Measurements from ENCODE around the gene GBP7.

GBP7 gene

DNA sequence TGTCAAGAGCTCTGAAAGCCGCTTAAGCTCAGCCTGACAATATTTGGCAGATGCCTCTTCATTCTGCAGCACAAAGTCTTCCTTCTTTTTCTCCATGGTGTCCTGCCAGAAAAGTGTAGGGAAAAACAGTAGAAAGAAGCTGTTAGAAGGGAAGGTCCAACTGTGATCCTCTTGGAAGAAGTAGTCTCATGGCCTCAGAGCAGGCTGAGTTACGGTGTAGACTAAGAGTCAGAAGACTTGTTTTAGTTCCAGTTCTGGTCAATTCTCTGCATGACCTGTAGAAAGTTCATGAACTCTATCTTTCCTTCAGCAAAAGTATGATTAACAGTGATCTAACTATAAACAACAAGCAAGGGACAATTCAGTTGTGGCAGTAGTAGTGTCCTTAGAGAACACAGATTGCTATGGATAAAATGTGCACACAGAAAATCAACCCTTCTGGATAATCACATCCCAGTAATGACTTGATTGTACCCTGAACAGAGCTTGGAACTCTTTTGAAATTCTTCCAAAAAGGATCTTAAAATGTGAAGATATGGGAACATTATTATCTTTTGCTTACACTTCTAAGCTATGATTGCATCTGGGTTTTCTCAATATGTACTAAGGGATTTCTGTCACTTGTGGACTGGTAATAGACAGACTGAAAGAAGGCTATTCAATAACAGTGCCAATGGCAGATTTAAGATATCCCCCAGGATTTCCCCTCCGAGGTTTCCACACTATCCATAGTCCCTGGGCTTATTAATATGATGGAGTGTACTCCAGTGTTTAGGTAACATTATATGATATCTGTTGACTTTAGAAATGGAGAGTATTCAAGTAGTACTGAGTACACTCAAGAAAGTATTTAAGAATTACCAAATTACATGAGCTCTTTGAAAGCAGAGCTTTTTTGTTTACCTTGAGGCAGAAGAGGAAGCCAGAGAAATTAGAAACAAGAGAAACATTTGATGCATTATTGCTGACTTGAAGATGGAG, 27.8 kb downstream of the GBP7 start:
- no peak overlapping the region for H2AFZ ChIP-seq (ENCODE audit: low read depth)
- H3K79me2 ChIP-seq (ENCODE audit: insufficient read depth, low read depth) = no peaks in the 10 kb centered on the region
- H3K4me2 ChIP-seq = no peak overlapping the region
- H3K4me1 ChIP-seq (ENCODE audit: low read depth, poor library complexity, severe bottlenecking) = no peaks in the 10 kb centered on the region
- no peak overlapping the region for H3K4me3 ChIP-seq (IDR thresholded peaks at IDR 0.05; ENCODE audit: insufficient read depth, low read depth, low read length)
- H3K27me3 ChIP-seq (ENCODE audit: insufficient read depth, low read depth) = no peaks in the 10 kb centered on the region
- H3K27ac ChIP-seq = no peak overlapping the region
- no peaks in the 10 kb centered on the region for H4K20me1 ChIP-seq (ENCODE audit: insufficient read depth)
- H3K36me3 ChIP-seq (ENCODE audit: insufficient read depth) = no peaks in the 10 kb centered on the region
- no peak overlapping the region for H3K9ac ChIP-seq
- TF ChIP-seq, protein P1, sequence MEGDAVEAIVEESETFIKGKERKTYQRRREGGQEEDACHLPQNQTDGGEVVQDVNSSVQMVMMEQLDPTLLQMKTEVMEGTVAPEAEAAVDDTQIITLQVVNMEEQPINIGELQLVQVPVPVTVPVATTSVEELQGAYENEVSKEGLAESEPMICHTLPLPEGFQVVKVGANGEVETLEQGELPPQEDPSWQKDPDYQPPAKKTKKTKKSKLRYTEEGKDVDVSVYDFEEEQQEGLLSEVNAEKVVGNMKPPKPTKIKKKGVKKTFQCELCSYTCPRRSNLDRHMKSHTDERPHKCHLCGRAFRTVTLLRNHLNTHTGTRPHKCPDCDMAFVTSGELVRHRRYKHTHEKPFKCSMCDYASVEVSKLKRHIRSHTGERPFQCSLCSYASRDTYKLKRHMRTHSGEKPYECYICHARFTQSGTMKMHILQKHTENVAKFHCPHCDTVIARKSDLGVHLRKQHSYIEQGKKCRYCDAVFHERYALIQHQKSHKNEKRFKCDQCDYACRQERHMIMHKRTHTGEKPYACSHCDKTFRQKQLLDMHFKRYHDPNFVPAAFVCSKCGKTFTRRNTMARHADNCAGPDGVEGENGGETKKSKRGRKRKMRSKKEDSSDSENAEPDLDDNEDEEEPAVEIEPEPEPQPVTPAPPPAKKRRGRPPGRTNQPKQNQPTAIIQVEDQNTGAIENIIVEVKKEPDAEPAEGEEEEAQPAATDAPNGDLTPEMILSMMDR (conservative IDR thresholded peaks at IDR 0.05; ENCODE audit: low read depth, low read length) = no peak

DNA sequence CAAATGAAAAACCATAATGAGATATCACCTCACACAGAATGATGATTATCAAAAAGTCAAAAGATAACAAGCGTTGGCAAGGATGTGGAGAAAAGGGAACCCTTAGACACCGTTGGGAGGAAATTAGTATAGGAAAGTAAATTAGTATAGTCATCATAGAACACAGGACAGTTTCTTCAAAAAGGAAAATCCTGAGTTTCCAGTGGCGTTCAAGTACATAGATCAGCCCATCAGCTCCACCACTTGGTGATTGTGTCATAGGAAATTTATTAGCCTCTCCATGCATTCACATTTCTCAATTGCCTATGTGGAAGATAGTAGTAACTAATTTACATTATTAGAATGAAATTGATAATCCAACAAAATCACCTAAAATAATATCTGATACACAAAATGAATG, 29.1 kb downstream of the GBP7 start:
- Histone ChIP-seq H3K4me2 (no peak overlapping the region), H3K4me1 (ENCODE audit: low read depth, poor library complexity, severe bottlenecking) (no peaks in the 10 kb centered on the region), H3K4me3 (IDR thresholded peaks at IDR 0.05; ENCODE audit: insufficient read depth, low read depth, low read length) (no peak overlapping the region), H4K20me1 (ENCODE audit: insufficient read depth) (no peaks in the 10 kb centered on the region), H3K27ac (no peak overlapping the region), H3K27me3 (ENCODE audit: insufficient read depth, low read depth) (no peaks in the 10 kb centered on the region), H3K9ac (no peak overlapping the region), H3K36me3 (ENCODE audit: insufficient read depth) (no peaks in the 10 kb centered on the region), H2AFZ (ENCODE audit: low read depth) (no peak overlapping the region), H3K79me2 (ENCODE audit: insufficient read depth, low read depth) (no peaks in the 10 kb centered on the region)
- TF ChIP-seq, protein P1 (conservative IDR thresholded peaks at IDR 0.05; ENCODE audit: low read depth, low read length) = no peak

DNA sequence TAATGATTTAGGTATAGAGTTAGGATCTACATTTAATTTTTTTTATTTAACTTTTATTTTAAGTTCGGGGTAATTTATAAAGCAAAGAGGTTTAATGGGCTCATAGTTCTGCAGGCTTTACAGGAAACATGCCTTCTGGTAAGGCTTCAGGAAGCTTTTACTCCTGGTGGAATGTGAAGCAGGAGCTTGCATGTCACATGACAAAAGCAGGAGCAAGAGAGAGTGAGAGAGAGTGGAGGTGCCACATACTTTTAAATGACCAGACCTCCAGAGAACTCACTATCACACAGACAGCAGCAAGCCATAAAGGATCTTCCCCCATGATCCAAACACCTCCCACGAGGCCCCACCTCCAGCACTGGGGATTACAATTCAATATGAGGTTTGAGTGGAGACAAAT, 32.3 kb downstream of the GBP7 start:
- Histone ChIP-seq H2AFZ (ENCODE audit: low read depth) (no peak overlapping the region), H3K36me3 (ENCODE audit: insufficient read depth) (no peaks in the 10 kb centered on the region), H3K9ac (no peak overlapping the region), H3K27me3 (ENCODE audit: insufficient read depth, low read depth) (no peaks in the 10 kb centered on the region), H3K4me2 (no peak overlapping the region), H3K4me1 (ENCODE audit: low read depth, poor library complexity, severe bottlenecking) (no peaks in the 10 kb centered on the region), H3K4me3 (IDR thresholded peaks at IDR 0.05; ENCODE audit: insufficient read depth, low read depth, low read length) (no peak overlapping the region), H4K20me1 (ENCODE audit: insufficient read depth) (no peaks in the 10 kb centered on the region), H3K79me2 (ENCODE audit: insufficient read depth, low read depth) (no peaks in the 10 kb centered on the region), H3K27ac (no peak overlapping the region)
- TF ChIP-seq, protein P1 (conservative IDR thresholded peaks at IDR 0.05; ENCODE audit: low read depth, low read length) = no peak

DNA sequence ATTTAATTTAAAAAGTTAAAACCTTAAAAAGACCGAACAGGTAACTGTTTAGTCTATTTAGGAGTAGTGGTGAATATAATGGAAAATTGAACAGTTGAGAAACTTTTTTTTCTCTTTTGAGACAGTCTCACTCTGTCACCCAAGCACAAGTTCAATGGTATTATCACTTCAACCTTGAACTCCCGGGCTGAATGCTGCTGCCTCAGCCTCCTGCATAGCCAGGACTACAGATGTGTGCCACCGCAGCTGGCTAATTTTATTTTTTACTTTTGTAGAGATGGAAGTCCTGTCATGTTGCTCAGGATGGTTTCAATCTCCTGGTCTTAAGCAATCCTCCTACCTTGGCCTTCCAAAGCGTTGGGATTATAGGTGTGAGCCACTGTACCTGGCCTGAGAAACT, 33.6 kb downstream of the GBP7 start:
- H3K4me2 ChIP-seq = no peak overlapping the region
- no peak overlapping the region for H2AFZ ChIP-seq (ENCODE audit: low read depth)
- TF ChIP-seq, protein P1 (conservative IDR thresholded peaks at IDR 0.05; ENCODE audit: low read depth, low read length) = no peak
- no peak overlapping the region for H3K9ac ChIP-seq
- no peak overlapping the region for H3K27ac ChIP-seq
- no peak overlapping the region for H3K4me3 ChIP-seq (IDR thresholded peaks at IDR 0.05; ENCODE audit: insufficient read depth, low read depth, low read length)
- no peaks in the 10 kb centered on the region for H3K36me3 ChIP-seq (ENCODE audit: insufficient read depth)
- H3K4me1 ChIP-seq (ENCODE audit: low read depth, poor library complexity, severe bottlenecking) = no peaks in the 10 kb centered on the region
- H3K79me2 ChIP-seq (ENCODE audit: insufficient read depth, low read depth) = no peaks in the 10 kb centered on the region
- H4K20me1 ChIP-seq (ENCODE audit: insufficient read depth) = no peaks in the 10 kb centered on the region
- no peaks in the 10 kb centered on the region for H3K27me3 ChIP-seq (ENCODE audit: insufficient read depth, low read depth)
